Measurements from ENCODE around the gene KLF13.
A peak's percentile ranks its signal among the peaks of the same experiment; 100 is the strongest.

Gene KLF13

GRCh38 chr15:31365655-31366127 lies 39.1 kb downstream of the KLF13 start:
- DNase-seq, result peak; percentile 81

GRCh38 chr15:31366169-31366734 lies 39.6 kb downstream of the KLF13 start:
- DNase-seq, result no peak

- no peak for DNase-seq
Observed at GRCh38 chr15:31367021-31367729, 40.5 kb downstream of the KLF13 start.

- DNase-seq, result peak; percentile 33
Observed at GRCh38 chr15:31367730-31368344, 41.2 kb downstream of the KLF13 start.

GRCh38 chr15:31369727-31370126 lies 43.1 kb downstream of the KLF13 start:
- DNase-seq, result no peak

GRCh38 chr15:31371520-31372240 lies 45.0 kb downstream of the KLF13 start:
- DNase-seq, result no peak

- DNase-seq, result no peak
Observed at GRCh38 chr15:31372635-31373091, 46.0 kb downstream of the KLF13 start.

- no peak for DNase-seq
Observed at GRCh38 chr15:31373096-31373865, 46.6 kb downstream of the KLF13 start.

- no peak for DNase-seq
Observed at GRCh38 chr15:31373970-31374369, 47.3 kb downstream of the KLF13 start.

- no peak for DNase-seq
Observed at GRCh38 chr15:31374489-31374888, 47.9 kb downstream of the KLF13 start.

- no peak for DNase-seq
Observed at GRCh38 chr15:31374986-31375385, 48.4 kb downstream of the KLF13 start.

- no peak for DNase-seq
Observed at GRCh38 chr15:31375772-31376171, 49.1 kb downstream of the KLF13 start.

- DNase-seq, result no peak
Observed at GRCh38 chr15:31376511-31376910, 49.9 kb downstream of the KLF13 start.

- DNase-seq, result no peak
Observed at GRCh38 chr15:31377030-31377429, 50.4 kb downstream of the KLF13 start.

- DNase-seq, result no peak
Observed at GRCh38 chr15:31378363-31378903, 51.8 kb downstream of the KLF13 start.

GRCh38 chr15:31379042-31379441 lies 52.4 kb downstream of the KLF13 start:
- DNase-seq, result no peak

- no peak for DNase-seq
Observed at GRCh38 chr15:31379577-31379976, 52.9 kb downstream of the KLF13 start.

- no peak for DNase-seq
Observed at GRCh38 chr15:31381801-31382712, 55.4 kb downstream of the KLF13 start.

GRCh38 chr15:31382713-31383045 lies 56.0 kb downstream of the KLF13 start:
- DNase-seq, result no peak

GRCh38 chr15:31383139-31383538 lies 56.5 kb downstream of the KLF13 start:
- DNase-seq, result no peak

GRCh38 chr15:31384568-31384967 lies 57.9 kb downstream of the KLF13 start:
- no peak for DNase-seq
